HEK293 (cell line): ENCODE measurements around the gene MXRA5.

Experiments
- CTCF ChIA-PET: fragments of 350-600 bp; formaldehyde crosslinking; extraction: SDS; loops from one replicate; lab custom pipeline; 2021; ENCODE audit warnings: antibody characterized with exemption; lab: Yijun Ruan, JAX
- POLR2A ChIA-PET: fragments of 300-600 bp; formaldehyde crosslinking; extraction: SDS; loops from one replicate; lab custom pipeline; 2020; ENCODE audit warnings: antibody characterized with exemption, inconsistent platforms; lab: Yijun Ruan, JAX
- H3K27ac ChIP-seq: fragments of 200-500 bp; sonication (Bioruptor generic); 2 replicates; pipeline ENCODE4 v1.5.1; 2014; ENCODE audit warnings: low read depth, low read length, control low read depth, inconsistent platforms; ENCODE audit errors: extremely low read depth
- H3K36me3 ChIP-seq, 2 experiments: fragments of 200-500 bp in 1 of 2; sonication (Bioruptor generic) in 1 of 2; 1 replicate in 1 of 2; 2 replicates in 1 of 2; pipeline ENCODE4 v1.5.1; 2014 to 2017; ENCODE audit warnings: inconsistent platforms in 2 of 2, low read length in 2 of 2; ENCODE audit not compliant: control insufficient read depth in 2 of 2, insufficient read depth in 1 of 2
- H3K4me1 ChIP-seq: fragments of 200-500 bp; sonication (Bioruptor generic); 2 replicates; pipeline ENCODE4 v1.5.1; 2014; ENCODE audit warnings: mild to moderate bottlenecking, low read length, inconsistent platforms; ENCODE audit not compliant: control insufficient read depth, insufficient read depth
- H3K4me3 ChIP-seq: 2 replicates; pipeline ENCODE4 v1.5.1; 2011; ENCODE audit warnings: low read depth, mild to moderate bottlenecking, control low read depth, low read length, moderate library complexity
- H3K9me3 ChIP-seq: fragments of 200-500 bp; sonication (Bioruptor generic); 2 replicates; pipeline ENCODE4 v1.5.1; 2014; ENCODE audit warnings: low read depth, low read length, inconsistent platforms; ENCODE audit not compliant: control insufficient read depth, insufficient read depth
- GLIS2 ChIP-seq: fragments of 450-650 bp; formaldehyde crosslinking; IDR thresholded peaks from 2 replicates; pipeline ENCODE4 v1.5.1; 2016; ENCODE audit warnings: missing biosample characterization, missing genetic modification characterization
- INSM2 ChIP-seq: fragments of 450-650 bp; formaldehyde crosslinking; IDR thresholded peaks from 2 replicates; pipeline ENCODE4 v1.5.1; 2016; ENCODE audit warnings: missing biosample characterization, missing genetic modification characterization
- KLF1 ChIP-seq: fragments of 450-650 bp; formaldehyde crosslinking; IDR thresholded peaks from 2 replicates; pipeline ENCODE4 v1.5.1; 2016; ENCODE audit warnings: missing biosample characterization, missing genetic modification characterization
- PRDM10 ChIP-seq: fragments of 450-650 bp; formaldehyde crosslinking; IDR thresholded peaks from 2 replicates; pipeline ENCODE4 v1.5.1; 2016; ENCODE audit warnings: missing biosample characterization, missing genetic modification characterization
- SP3 ChIP-seq: fragments of 450-650 bp; formaldehyde crosslinking; IDR thresholded peaks from 2 replicates; pipeline ENCODE4 v1.5.1; 2016; ENCODE audit warnings: missing biosample characterization, missing genetic modification characterization
- ZIC2 ChIP-seq: fragments of 450-650 bp; formaldehyde crosslinking; IDR thresholded peaks from 2 replicates; pipeline ENCODE4 v1.5.1; 2016; ENCODE audit warnings: missing biosample characterization, missing genetic modification characterization
- ZNF121 ChIP-seq: fragments of 450-650 bp; formaldehyde crosslinking; IDR thresholded peaks from 2 replicates; pipeline ENCODE4 v1.5.1; 2016; ENCODE audit warnings: missing biosample characterization, missing genetic modification characterization
- ZNF132 ChIP-seq: fragments of 450-650 bp; formaldehyde crosslinking; IDR thresholded peaks from 2 replicates; pipeline ENCODE4 v1.5.1; 2017; ENCODE audit warnings: missing biosample characterization, missing genetic modification characterization, borderline replicate concordance
- ZNF155 ChIP-seq: fragments of 450-650 bp; formaldehyde crosslinking; IDR thresholded peaks from 2 replicates; pipeline ENCODE4 v1.5.1; 2016; ENCODE audit warnings: missing biosample characterization, missing genetic modification characterization
- ZNF202 ChIP-seq: fragments of 450-650 bp; formaldehyde crosslinking; IDR thresholded peaks from 2 replicates; pipeline ENCODE4 v1.5.1; 2016; ENCODE audit warnings: missing biosample characterization, missing genetic modification characterization, borderline replicate concordance
- ZNF239 ChIP-seq: fragments of 450-650 bp; formaldehyde crosslinking; IDR thresholded peaks from 2 replicates; pipeline ENCODE4 v1.5.1; 2016; ENCODE audit warnings: missing biosample characterization, missing genetic modification characterization
- ZNF292 ChIP-seq: fragments of 450-650 bp; formaldehyde crosslinking; IDR thresholded peaks from 2 replicates; pipeline ENCODE4 v1.5.1; 2016; ENCODE audit warnings: low read depth, missing biosample characterization, missing genetic modification characterization, borderline replicate concordance
- ZNF324 ChIP-seq: fragments of 450-650 bp; formaldehyde crosslinking; IDR thresholded peaks from 2 replicates; pipeline ENCODE4 v1.5.1; 2016; ENCODE audit warnings: missing biosample characterization, missing genetic modification characterization
- ZNF404 ChIP-seq: fragments of 450-650 bp; formaldehyde crosslinking; IDR thresholded peaks from 2 replicates; pipeline ENCODE4 v1.5.1; 2017; ENCODE audit warnings: missing biosample characterization, missing genetic modification characterization
- ZNF513 ChIP-seq: fragments of 450-650 bp; IDR thresholded peaks from 2 replicates; pipeline ENCODE4 v1.5.1; 2018; ENCODE audit warnings: missing biosample characterization, missing genetic modification characterization
- ZNF518A ChIP-seq: fragments of 450-650 bp; formaldehyde crosslinking; conservative IDR thresholded peaks from 2 replicates; pipeline ENCODE4 v1.5.1; 2016; ENCODE audit warnings: low read depth, missing biosample characterization, missing genetic modification characterization
- ZNF561 ChIP-seq: fragments of 450-650 bp; IDR thresholded peaks from 2 replicates; pipeline ENCODE4 v1.5.1; 2018; ENCODE audit warnings: missing biosample characterization, missing genetic modification characterization, borderline replicate concordance
- ZNF623 ChIP-seq: fragments of 450-650 bp; formaldehyde crosslinking; IDR thresholded peaks from 2 replicates; pipeline ENCODE4 v1.5.1; 2016; ENCODE audit warnings: missing biosample characterization, missing genetic modification characterization
- ZNF692 ChIP-seq: fragments of 450-650 bp; formaldehyde crosslinking; IDR thresholded peaks from 2 replicates; pipeline ENCODE4 v1.5.1; 2016; ENCODE audit warnings: missing biosample characterization, missing genetic modification characterization
- ZSCAN23 ChIP-seq: fragments of 450-650 bp; formaldehyde crosslinking; IDR thresholded peaks from 2 replicates; pipeline ENCODE4 v1.5.1; 2016; ENCODE audit warnings: missing biosample characterization, missing genetic modification characterization
- ZSCAN30 ChIP-seq: fragments of 450-650 bp; IDR thresholded peaks from 2 replicates; pipeline ENCODE4 v1.5.1; 2018; ENCODE audit warnings: missing biosample characterization, mild to moderate bottlenecking, missing genetic modification characterization, moderate library complexity

Gene MXRA5

GRCh38 chrX:3384327-3384726, 37.9 kb upstream of the MXRA5 start (continued):
- no peak for TF ChIP-seq ZNF513 (tag by site-specific recombination)
- TF ChIP-seq ZNF692 (tag by site-specific recombination) = no peak
- TF ChIP-seq PRDM10 (tag by site-specific recombination) = no peak
- TF ChIP-seq ZNF623 (tag by site-specific recombination) = no peak
- no peak for TF ChIP-seq ZNF202 (tag by site-specific recombination)
- no peak for TF ChIP-seq ZNF132 (tag by site-specific recombination)
- TF ChIP-seq, all 188 proteins: peak for 0

GRCh38 chrX:3380603-3381002, 34.2 kb upstream of the MXRA5 start:
- no peaks in the 10 kb centered on the region for H3K9me3 ChIP-seq
- H3K27ac ChIP-seq = no peak overlapping the region
- no peaks in the 10 kb centered on the region for H3K36me3 ChIP-seq
- ChIA-PET POLR2A (no interaction called here), CTCF (interaction anchor here (0.6 kb wide), 1 partner anchor 246 kb away, joined by 4 read pairs; no protein-coding TSS in a partner anchor)
- H3K4me3 ChIP-seq = no peak overlapping the region
- no peaks in the 10 kb centered on the region for H3K4me1 ChIP-seq
- TF ChIP-seq ZSCAN30 (tag by site-specific recombination) (no peak), ZNF561 (tag by site-specific recombination) (no peak), ZNF513 (tag by site-specific recombination) (no peak), ZNF292 (no peak), ZNF518A (tag by site-specific recombination) (no peak), ZNF155 (tag by site-specific recombination) (no peak), ZNF121 (tag by site-specific recombination) (no peak), ZIC2 (no peak), ZSCAN23 (tag by site-specific recombination) (no peak), ZNF404 (tag by site-specific recombination) (no peak), KLF1 (tag by site-specific recombination) (no peak), SP3 (tag by site-specific recombination) (no peak), ZNF239 (tag by site-specific recombination) (no peak), GLIS2 (tag by site-specific recombination) (no peak), INSM2 (no peak), ZNF324 (tag by site-specific recombination) (no peak)
